Loucy (cell line): ENCODE results near the gene TNRC6C.

Experiments
- EZH2phosphoT487 ChIP-seq: fragments of 200-600 bp; IDR thresholded peaks from 2 replicates; pipeline ENCODE4 v1.6.1; 2018; ENCODE audit warnings: antibody characterized with exemption, mild to moderate bottlenecking, moderate library complexity, borderline replicate concordance
- TF ChIP-seq, protein P1 (sequence below): fragments of 200-600 bp; sonication (generic); conservative IDR thresholded peaks from 2 replicates; pipeline ENCODE4 v1.5.1; 2014; ENCODE audit warnings: mild to moderate bottlenecking, antibody characterized with exemption, low read length

DNA sequence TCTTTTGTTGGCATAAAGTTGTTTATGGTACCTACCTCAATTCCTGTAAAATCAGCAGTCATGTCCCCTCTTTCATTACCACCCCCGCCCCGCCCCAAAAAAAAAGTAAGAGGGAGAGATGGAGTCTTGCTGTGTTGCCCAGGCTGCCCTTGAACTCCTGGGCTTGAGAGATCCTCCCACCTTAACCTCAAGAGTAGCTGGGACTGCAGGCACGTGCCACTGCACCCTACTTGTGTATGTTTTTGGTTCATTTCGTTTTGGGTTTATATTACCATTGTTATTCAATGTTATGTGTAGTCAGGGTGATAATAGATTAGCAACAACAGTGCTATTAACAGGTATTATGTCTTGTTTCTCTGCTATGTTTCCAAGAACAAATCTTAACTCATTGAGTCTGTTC is 15.9 kb downstream of the TNRC6C start:
- TF ChIP-seq, protein P1, sequence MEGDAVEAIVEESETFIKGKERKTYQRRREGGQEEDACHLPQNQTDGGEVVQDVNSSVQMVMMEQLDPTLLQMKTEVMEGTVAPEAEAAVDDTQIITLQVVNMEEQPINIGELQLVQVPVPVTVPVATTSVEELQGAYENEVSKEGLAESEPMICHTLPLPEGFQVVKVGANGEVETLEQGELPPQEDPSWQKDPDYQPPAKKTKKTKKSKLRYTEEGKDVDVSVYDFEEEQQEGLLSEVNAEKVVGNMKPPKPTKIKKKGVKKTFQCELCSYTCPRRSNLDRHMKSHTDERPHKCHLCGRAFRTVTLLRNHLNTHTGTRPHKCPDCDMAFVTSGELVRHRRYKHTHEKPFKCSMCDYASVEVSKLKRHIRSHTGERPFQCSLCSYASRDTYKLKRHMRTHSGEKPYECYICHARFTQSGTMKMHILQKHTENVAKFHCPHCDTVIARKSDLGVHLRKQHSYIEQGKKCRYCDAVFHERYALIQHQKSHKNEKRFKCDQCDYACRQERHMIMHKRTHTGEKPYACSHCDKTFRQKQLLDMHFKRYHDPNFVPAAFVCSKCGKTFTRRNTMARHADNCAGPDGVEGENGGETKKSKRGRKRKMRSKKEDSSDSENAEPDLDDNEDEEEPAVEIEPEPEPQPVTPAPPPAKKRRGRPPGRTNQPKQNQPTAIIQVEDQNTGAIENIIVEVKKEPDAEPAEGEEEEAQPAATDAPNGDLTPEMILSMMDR: no peak
- TF ChIP-seq EZH2phosphoT487: no peak
